ENCODE data around the gene KCTD11. TPM values are rescaled to one million over a fixed set of nuclear protein-coding genes. Genes with fewer than 3 reads are reported as not detected.

The KCTD11 gene
- total and polyA plus RNA-seq, 3 donors from 2014 or later: 4.8 to 6.8 (median 5.0) TPM

DNA sequence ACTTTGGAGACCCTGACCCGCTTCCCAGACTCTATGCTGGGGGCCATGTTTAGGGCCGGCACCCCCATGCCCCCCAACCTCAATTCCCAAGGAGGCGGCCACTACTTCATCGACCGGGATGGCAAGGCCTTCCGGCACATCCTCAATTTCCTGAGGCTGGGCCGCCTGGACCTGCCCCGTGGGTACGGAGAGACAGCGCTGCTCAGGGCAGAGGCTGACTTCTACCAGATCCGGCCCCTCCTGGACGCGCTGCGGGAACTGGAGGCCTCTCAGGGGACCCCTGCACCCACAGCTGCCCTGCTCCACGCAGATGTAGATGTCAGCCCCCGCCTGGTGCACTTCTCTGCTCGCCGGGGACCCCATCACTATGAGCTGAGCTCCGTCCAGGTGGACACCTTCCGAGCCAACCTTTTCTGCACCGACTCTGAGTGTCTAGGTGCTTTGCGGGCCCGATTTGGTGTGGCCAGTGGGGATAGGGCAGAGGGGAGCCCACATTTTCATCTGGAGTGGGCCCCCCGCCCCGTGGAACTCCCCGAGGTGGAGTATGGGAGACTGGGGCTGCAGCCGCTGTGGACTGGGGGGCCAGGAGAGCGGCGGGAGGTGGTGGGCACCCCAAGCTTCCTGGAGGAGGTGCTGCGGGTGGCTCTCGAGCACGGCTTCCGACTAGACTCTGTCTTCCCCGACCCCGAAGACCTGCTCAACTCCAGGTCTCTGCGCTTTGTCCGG is 1.1 kb downstream of the KCTD11 start:
- Histone ChIP-seq H3K27me3 (no peaks in the 10 kb centered on the region), H3K4me1 (peaks cover 24% of the 10 kb centered on the region), H3K27ac (peak overlapping the region in 1 of 2 donors; percentile 98), H3K36me3 (ENCODE audit: low read depth, missing control alignments) (no peaks in the 10 kb centered on the region), H3K4me3 (peak overlapping the region; percentile 81 to 86), H3K9me3 (no peaks in the 10 kb centered on the region)
- 68 to 72% methylated on average over 35 to 37 of the region's 37 CpGs for WGBS, 2 donors
- no peak for DNase-seq
- intact Hi-C loops (cut with DNase I; ENCODE audit: low total_unique reads): loop anchor here (10.0 kb wide), 1 partner anchor 212 kb away; the partner anchor contains the start of gene SENP3
- TF ChIP-seq POLR2A (IDR thresholded peaks at IDR 0.05): no peak
- TF ChIP-seq, protein P1, sequence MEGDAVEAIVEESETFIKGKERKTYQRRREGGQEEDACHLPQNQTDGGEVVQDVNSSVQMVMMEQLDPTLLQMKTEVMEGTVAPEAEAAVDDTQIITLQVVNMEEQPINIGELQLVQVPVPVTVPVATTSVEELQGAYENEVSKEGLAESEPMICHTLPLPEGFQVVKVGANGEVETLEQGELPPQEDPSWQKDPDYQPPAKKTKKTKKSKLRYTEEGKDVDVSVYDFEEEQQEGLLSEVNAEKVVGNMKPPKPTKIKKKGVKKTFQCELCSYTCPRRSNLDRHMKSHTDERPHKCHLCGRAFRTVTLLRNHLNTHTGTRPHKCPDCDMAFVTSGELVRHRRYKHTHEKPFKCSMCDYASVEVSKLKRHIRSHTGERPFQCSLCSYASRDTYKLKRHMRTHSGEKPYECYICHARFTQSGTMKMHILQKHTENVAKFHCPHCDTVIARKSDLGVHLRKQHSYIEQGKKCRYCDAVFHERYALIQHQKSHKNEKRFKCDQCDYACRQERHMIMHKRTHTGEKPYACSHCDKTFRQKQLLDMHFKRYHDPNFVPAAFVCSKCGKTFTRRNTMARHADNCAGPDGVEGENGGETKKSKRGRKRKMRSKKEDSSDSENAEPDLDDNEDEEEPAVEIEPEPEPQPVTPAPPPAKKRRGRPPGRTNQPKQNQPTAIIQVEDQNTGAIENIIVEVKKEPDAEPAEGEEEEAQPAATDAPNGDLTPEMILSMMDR (IDR thresholded peaks at IDR 0.05): no peak

- Histone ChIP-seq H3K27me3 (no peaks in the 10 kb centered on the region), H3K9me3 (no peaks in the 10 kb centered on the region), H3K4me3 (no peak overlapping the region), H3K4me1 (peaks cover 20% of the 10 kb centered on the region), H3K36me3 (ENCODE audit: low read depth, missing control alignments) (no peaks in the 10 kb centered on the region), H3K27ac (no peak overlapping the region)
- DNase-seq: peak; percentile 51
- TF ChIP-seq, protein P1 (IDR thresholded peaks at IDR 0.05): no peak
- TF ChIP-seq POLR2A (IDR thresholded peaks at IDR 0.05): no peak
- 66 to 76% methylated on average over 9 of the region's 9 CpGs for WGBS, 2 donors
- intact Hi-C loops (cut with DNase I; ENCODE audit: low total_unique reads): loop anchor here (10.0 kb wide), 1 partner anchor 210 kb away; the partner anchor contains the start of gene SENP3
Measured at GRCh38 chr17:7354262-7354843, 2.4 kb downstream of the KCTD11 start.

DNA sequence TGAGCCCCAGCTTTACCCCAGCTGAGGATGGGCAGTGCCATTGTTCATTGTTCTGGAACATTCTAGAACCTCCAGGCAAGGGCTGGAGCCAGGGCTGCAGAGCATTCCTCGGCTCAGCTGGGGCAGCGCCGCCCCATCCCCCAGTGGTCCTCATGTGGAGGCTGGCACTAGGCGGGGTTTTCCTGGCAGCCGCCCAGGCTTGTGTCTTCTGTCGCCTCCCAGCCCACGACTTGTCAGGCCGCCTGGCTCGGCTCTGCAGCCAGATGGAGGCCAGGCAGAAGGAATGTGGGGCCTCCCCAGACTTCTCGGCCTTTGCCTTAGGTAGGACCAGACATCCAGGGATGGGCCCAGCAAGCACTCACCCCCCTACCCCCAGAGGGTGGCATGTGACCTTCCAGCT is 3.1 kb downstream of the KCTD11 start, which contains the start of gene TMEM95:
TSS of gene TMEM95 (plus strand) at position 104 of the 400 bp plus-strand sequence. CDS start at position 153, 49 bp downstream.
- Histone ChIP-seq H3K9me3 (no peaks in the 10 kb centered on the region), H3K27ac (peak within 1 kb of the TSS in 1 of 2 donors; percentile 16), H3K4me1 (peaks cover 14% of the 10 kb centered on the region), H3K27me3 (no peaks in the 10 kb centered on the region), H3K4me3 (no peak within 1 kb of the TSS), H3K36me3 (ENCODE audit: low read depth, missing control alignments) (no peaks in the 10 kb centered on the region)
- peak; percentile 76 for DNase-seq
- intact Hi-C loops (cut with DNase I; ENCODE audit: low total_unique reads): loop anchor here (10.0 kb wide), 1 partner anchor 210 kb away; the partner anchor contains the start of gene SENP3
- no peak for TF ChIP-seq POLR2A (IDR thresholded peaks at IDR 0.05)
- TF ChIP-seq, protein P1 (IDR thresholded peaks at IDR 0.05): no peak
- WGBS, 2 donors: 63 to 79% methylated on average over 6 to 10 of the region's 10 CpGs

DNA sequence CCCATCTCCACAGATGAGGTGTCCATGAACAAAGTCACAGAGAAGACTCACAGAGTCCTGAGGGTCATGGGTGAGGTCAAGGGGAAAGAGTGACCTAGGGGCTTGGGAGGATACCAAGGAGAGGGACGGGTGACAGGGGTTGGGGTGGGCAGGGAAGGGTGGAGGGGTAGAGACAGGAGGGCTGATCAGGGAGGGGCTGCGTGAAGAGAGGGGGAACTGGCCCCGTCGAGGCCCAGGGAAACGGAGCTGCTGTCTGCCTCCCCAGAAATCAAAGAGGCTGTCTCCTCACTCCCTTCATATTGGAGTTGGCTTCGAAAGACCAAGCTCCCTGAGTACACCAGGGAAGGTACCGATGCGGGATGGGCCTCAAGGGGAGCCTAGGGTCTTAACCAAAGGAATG is 3.6 kb downstream of the KCTD11 start:
- no peak overlapping the region for H3K27ac ChIP-seq

More for the DNA sequence above, 3.6 kb downstream of the KCTD11 start:
- Histone ChIP-seq H3K36me3 (ENCODE audit: low read depth, missing control alignments) (no peaks in the 10 kb centered on the region), H3K4me3 (no peak overlapping the region), H3K27me3 (no peaks in the 10 kb centered on the region), H3K9me3 (no peaks in the 10 kb centered on the region), H3K4me1 (peaks cover 14% of the 10 kb centered on the region)
- TF ChIP-seq POLR2A (IDR thresholded peaks at IDR 0.05): no peak
- TF ChIP-seq, protein P1 (IDR thresholded peaks at IDR 0.05): no peak
- intact Hi-C loops (cut with DNase I; ENCODE audit: low total_unique reads): loop anchor here (10.0 kb wide), 1 partner anchor 209 kb away; the partner anchor contains the start of gene SENP3
- WGBS, 2 donors: 77 to 84% methylated on average over 8 of the region's 8 CpGs
- no peak for DNase-seq

All from testis (tissue), 3 donors.